ENCODE measurements around the gene RAPGEF2.
A peak's percentile ranks its signal among the peaks of the same experiment; 100 is the strongest.
"Not testable (repeated sequence)": the region's sequence is repeated elsewhere in the genome, so short reads cannot be mapped to it uniquely, and the experiment has no call there.

The RAPGEF2 gene

GRCh38 chr4:159102622-159103383 lies at the start of gene RAPGEF2:
Gene RAPGEF2 (plus strand): TSS chr4:159103079. CDS start chr4:159104163, 1,084 bp downstream.
- Histone ChIP-seq H3K9ac (ENCODE audit: low read length) (peak within 1 kb of the TSS; percentile 84), H3K36me3 (ENCODE audit: control insufficient read depth, insufficient read depth, low read length) (no peaks in the 10 kb centered on the region), H3K9me3 (ENCODE audit: control insufficient read depth, low read length) (no peaks in the 10 kb centered on the region), H3K27me3 (ENCODE audit: control insufficient read depth, insufficient read depth, low read length) (no peaks in the 10 kb centered on the region), H3K4me3 (ENCODE audit: low read length) (peak within 1 kb of the TSS; percentile 33), H3K4me1 (ENCODE audit: control insufficient read depth, insufficient read depth, low read length) (peaks cover 17% of the 10 kb centered on the region)

GRCh38 chr4:159055833-159056232 lies 47.0 kb upstream of the RAPGEF2 start:
- H3K9me3 ChIP-seq (ENCODE audit: control insufficient read depth, low read length) = no peaks in the 10 kb centered on the region
- H3K9ac ChIP-seq (ENCODE audit: low read length) = no peak overlapping the region
- no peaks in the 10 kb centered on the region for H3K36me3 ChIP-seq (ENCODE audit: control insufficient read depth, insufficient read depth, low read length)
- no peaks in the 10 kb centered on the region for H3K27me3 ChIP-seq (ENCODE audit: control insufficient read depth, insufficient read depth, low read length)
- H3K4me3 ChIP-seq (ENCODE audit: low read length) = no peak overlapping the region
- H3K4me1 ChIP-seq (ENCODE audit: control insufficient read depth, insufficient read depth, low read length) = no peaks in the 10 kb centered on the region

DNA sequence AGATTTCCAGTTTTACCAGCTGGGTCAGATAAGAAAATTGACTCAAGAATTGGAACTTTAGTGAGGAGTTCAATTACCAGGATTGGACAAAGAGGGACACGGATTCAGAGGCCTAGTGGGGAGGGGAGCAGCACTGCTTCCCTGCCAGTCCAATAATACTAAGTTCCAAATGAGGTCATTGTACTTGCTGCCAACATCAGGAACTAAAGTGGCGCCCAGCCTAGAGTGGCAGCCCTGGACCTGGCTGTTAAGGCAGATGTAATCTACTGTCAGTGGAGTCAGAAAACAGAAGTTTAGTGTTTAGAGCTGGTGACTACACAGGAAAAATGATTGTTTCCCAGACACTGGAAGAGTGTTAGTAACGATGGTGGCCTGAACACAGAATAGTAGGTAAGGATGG lies 42.7 kb upstream of the RAPGEF2 start:
- H3K4me1 ChIP-seq (ENCODE audit: control insufficient read depth, insufficient read depth, low read length) = no peaks in the 10 kb centered on the region
- H3K9ac ChIP-seq (ENCODE audit: low read length) = no peak overlapping the region
- H3K9me3 ChIP-seq (ENCODE audit: control insufficient read depth, low read length) = no peaks in the 10 kb centered on the region
- no peak overlapping the region for H3K4me3 ChIP-seq (ENCODE audit: low read length)
- H3K27me3 ChIP-seq (ENCODE audit: control insufficient read depth, insufficient read depth, low read length) = no peaks in the 10 kb centered on the region
- H3K36me3 ChIP-seq (ENCODE audit: control insufficient read depth, insufficient read depth, low read length) = no peaks in the 10 kb centered on the region

GRCh38 chr4:159062381-159062780 lies 40.5 kb upstream of the RAPGEF2 start:
- H3K4me1 ChIP-seq (ENCODE audit: control insufficient read depth, insufficient read depth, low read length) = no peaks in the 10 kb centered on the region
- no peaks in the 10 kb centered on the region for H3K36me3 ChIP-seq (ENCODE audit: control insufficient read depth, insufficient read depth, low read length)
- H3K9me3 ChIP-seq (ENCODE audit: control insufficient read depth, low read length) = no peaks in the 10 kb centered on the region
- H3K27me3 ChIP-seq (ENCODE audit: control insufficient read depth, insufficient read depth, low read length) = no peaks in the 10 kb centered on the region
- no peak overlapping the region for H3K9ac ChIP-seq (ENCODE audit: low read length)
- H3K4me3 ChIP-seq (ENCODE audit: low read length) = no peak overlapping the region

- H3K9ac ChIP-seq (ENCODE audit: low read length) = no peak overlapping the region
- no peaks in the 10 kb centered on the region for H3K36me3 ChIP-seq (ENCODE audit: control insufficient read depth, insufficient read depth, low read length)
- no peaks in the 10 kb centered on the region for H3K4me1 ChIP-seq (ENCODE audit: control insufficient read depth, insufficient read depth, low read length)
- no peak overlapping the region for H3K4me3 ChIP-seq (ENCODE audit: low read length)
- no peaks in the 10 kb centered on the region for H3K9me3 ChIP-seq (ENCODE audit: control insufficient read depth, low read length)
- no peaks in the 10 kb centered on the region for H3K27me3 ChIP-seq (ENCODE audit: control insufficient read depth, insufficient read depth, low read length)
Measured at GRCh38 chr4:159065513-159066240, 37.2 kb upstream of the RAPGEF2 start.

GRCh38 chr4:159068139-159068538 lies 34.7 kb upstream of the RAPGEF2 start:
- H3K9me3 ChIP-seq (ENCODE audit: control insufficient read depth, low read length); H3K36me3 ChIP-seq (ENCODE audit: control insufficient read depth, insufficient read depth, low read length); H3K9ac ChIP-seq (ENCODE audit: low read length); H3K4me1 ChIP-seq (ENCODE audit: control insufficient read depth, insufficient read depth, low read length); H3K4me3 ChIP-seq (ENCODE audit: low read length); H3K27me3 ChIP-seq (ENCODE audit: control insufficient read depth, insufficient read depth, low read length): not testable (repeated sequence)

DNA sequence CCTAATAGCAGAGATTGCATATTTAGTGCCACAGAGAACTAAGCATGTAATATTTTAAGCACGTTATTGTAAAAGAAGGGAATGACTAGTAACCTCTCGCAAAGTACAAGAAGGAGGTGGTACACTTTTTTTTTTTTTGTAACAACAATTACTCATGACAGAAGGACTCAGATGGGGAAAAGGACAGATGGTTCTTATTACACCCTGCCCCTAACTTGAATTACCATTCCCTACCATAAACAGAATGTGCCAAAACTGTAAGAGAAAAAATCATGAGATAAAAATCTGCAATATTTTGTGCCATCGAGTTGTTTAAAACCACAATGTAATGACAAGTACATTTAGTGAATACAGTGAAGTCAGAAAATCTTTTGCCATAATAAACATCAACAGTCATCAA lies 33.0 kb upstream of the RAPGEF2 start:
- Histone ChIP-seq H3K9ac (ENCODE audit: low read length) (no peak overlapping the region), H3K4me1 (ENCODE audit: control insufficient read depth, insufficient read depth, low read length) (no peaks in the 10 kb centered on the region), H3K36me3 (ENCODE audit: control insufficient read depth, insufficient read depth, low read length) (no peaks in the 10 kb centered on the region), H3K4me3 (ENCODE audit: low read length) (no peak overlapping the region), H3K27me3 (ENCODE audit: control insufficient read depth, insufficient read depth, low read length) (no peaks in the 10 kb centered on the region), H3K9me3 (ENCODE audit: control insufficient read depth, low read length) (no peaks in the 10 kb centered on the region)

GRCh38 chr4:159070742-159071141 lies 32.1 kb upstream of the RAPGEF2 start:
- Histone ChIP-seq H3K4me3 (ENCODE audit: low read length) (no peak overlapping the region), H3K36me3 (ENCODE audit: control insufficient read depth, insufficient read depth, low read length) (no peaks in the 10 kb centered on the region), H3K27me3 (ENCODE audit: control insufficient read depth, insufficient read depth, low read length) (no peaks in the 10 kb centered on the region), H3K4me1 (ENCODE audit: control insufficient read depth, insufficient read depth, low read length) (no peaks in the 10 kb centered on the region), H3K9ac (ENCODE audit: low read length) (no peak overlapping the region), H3K9me3 (ENCODE audit: control insufficient read depth, low read length) (no peaks in the 10 kb centered on the region)

DNA sequence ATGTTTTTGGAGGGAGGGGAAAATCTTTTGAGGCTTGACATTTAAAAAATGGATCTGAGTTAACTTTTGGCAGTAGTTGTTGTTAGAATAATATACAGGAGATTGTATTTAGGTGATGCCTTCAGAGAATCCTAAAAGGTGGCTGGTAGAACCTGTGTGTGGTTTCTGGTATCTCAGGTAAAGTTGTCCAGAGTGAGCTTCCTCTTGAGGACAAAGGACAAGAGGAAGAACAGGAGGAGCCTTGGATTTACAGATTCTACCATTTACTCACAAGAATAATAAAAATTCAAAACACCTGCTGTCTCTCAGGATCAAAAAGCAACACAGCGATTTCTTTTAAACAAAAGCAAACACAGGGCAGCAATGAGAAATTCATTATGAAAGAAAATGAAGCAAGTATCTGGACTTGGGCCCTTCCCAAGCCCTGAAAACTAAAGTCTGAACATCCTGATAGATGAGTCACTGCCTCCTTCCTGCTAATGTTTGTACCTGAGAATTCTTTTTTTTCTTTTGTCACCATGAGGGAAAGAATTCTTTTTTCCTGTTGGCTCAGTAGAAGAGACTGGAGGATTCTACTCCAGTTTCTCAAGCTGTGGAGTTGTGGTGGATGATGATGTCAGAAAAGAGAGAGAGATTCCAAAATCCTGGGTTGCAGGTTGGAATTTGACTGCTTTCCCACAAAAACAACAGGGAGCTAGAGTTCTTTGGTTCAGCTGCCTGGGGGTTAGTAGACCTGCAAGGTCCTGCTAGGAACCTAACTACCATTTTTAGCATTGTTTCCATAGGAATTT lies 31.5 kb upstream of the RAPGEF2 start:
- H3K9me3 ChIP-seq (ENCODE audit: control insufficient read depth, low read length) = no peaks in the 10 kb centered on the region
- no peaks in the 10 kb centered on the region for H3K27me3 ChIP-seq (ENCODE audit: control insufficient read depth, insufficient read depth, low read length)
- H3K4me1 ChIP-seq (ENCODE audit: control insufficient read depth, insufficient read depth, low read length) = no peaks in the 10 kb centered on the region
- no peak overlapping the region for H3K4me3 ChIP-seq (ENCODE audit: low read length)
- H3K9ac ChIP-seq (ENCODE audit: low read length) = no peak overlapping the region
- no peaks in the 10 kb centered on the region for H3K36me3 ChIP-seq (ENCODE audit: control insufficient read depth, insufficient read depth, low read length)

DNA sequence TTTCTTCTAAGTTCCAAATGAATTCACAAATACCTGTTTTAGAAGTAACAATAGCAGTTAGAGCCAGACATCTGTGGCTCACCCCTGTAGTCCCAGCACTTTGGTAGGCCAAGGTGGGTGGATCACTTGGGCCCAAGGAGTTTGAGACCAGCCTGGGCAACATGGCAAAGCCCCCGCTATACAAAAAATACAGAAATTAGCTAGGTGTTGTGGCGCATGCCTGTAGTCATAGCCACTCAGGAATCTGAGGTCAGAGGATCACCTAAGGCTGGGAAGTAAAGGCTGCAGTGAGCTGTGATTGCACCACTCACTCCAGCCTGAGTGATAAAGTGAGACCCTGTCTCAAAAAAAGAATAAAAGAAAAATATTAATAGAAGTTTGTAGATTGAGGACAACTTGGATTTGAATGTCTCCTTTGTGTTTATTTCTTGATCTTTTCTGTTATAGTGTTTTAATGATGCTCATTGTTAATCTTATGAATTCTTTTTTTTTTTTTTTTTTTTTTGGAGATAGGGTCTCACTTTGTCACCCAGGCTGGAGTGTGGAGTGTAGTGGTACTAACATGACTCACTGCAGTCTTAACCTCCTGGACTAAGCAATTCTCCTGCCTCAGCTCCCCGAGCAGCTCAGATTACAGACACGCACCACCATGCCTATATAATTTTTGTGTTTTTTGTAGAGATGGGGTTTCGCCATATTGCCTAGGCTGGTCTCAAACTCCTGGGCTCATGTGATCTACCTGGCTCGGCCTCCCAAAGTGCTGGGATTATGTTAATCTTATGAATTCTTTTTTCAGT lies 30.7 kb upstream of the RAPGEF2 start:
- no peaks in the 10 kb centered on the region for H3K9me3 ChIP-seq (ENCODE audit: control insufficient read depth, low read length)
- no peaks in the 10 kb centered on the region for H3K36me3 ChIP-seq (ENCODE audit: control insufficient read depth, insufficient read depth, low read length)
- no peaks in the 10 kb centered on the region for H3K4me1 ChIP-seq (ENCODE audit: control insufficient read depth, insufficient read depth, low read length)
- no peak overlapping the region for H3K9ac ChIP-seq (ENCODE audit: low read length)
- H3K4me3 ChIP-seq (ENCODE audit: low read length) = no peak overlapping the region
- H3K27me3 ChIP-seq (ENCODE audit: control insufficient read depth, insufficient read depth, low read length) = no peaks in the 10 kb centered on the region

DNA sequence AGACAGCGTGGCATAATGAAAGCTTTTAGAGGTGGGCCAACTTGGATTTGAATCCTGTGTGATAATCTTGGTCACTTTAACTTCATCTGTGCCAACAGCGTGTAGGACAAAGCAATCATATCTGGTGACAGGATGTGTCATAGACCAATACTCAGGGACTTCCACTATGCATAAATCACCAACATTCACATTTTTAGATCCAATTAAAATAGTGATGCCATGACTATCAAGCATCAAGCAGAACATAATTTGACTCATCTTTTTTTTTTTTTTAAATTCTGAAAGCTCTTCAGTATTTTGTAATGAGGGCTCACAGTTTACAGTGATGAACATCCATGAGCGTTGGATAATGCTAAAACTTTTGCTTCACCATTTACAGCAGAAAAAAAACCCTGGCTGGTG lies 27.3 kb upstream of the RAPGEF2 start:
- Histone ChIP-seq H3K4me3 (ENCODE audit: low read length) (no peak overlapping the region), H3K4me1 (ENCODE audit: control insufficient read depth, insufficient read depth, low read length) (peaks cover 6% of the 10 kb centered on the region), H3K9ac (ENCODE audit: low read length) (no peak overlapping the region), H3K9me3 (ENCODE audit: control insufficient read depth, low read length) (no peaks in the 10 kb centered on the region), H3K36me3 (ENCODE audit: control insufficient read depth, insufficient read depth, low read length) (no peaks in the 10 kb centered on the region), H3K27me3 (ENCODE audit: control insufficient read depth, insufficient read depth, low read length) (no peaks in the 10 kb centered on the region)

All from mucosa of stomach (tissue), 1 donor.